Loucy (cell line): ENCODE data around the gene KRT2.

Source experiments
- CTCF ChIP-seq: fragments of 200-600 bp; sonication (generic); conservative IDR thresholded peaks from 2 replicates; pipeline ENCODE4 v1.5.1; 2014; ENCODE audit warnings: mild to moderate bottlenecking, antibody characterized with exemption, low read length
- EZH2phosphoT487 ChIP-seq: fragments of 200-600 bp; IDR thresholded peaks from 2 replicates; pipeline ENCODE4 v1.6.1; 2018; ENCODE audit warnings: antibody characterized with exemption, mild to moderate bottlenecking, moderate library complexity, borderline replicate concordance

GRCh38 chr12:52617403-52617785, 34.6 kb downstream of the KRT2 start:
- TF ChIP-seq CTCF, result no peak
- TF ChIP-seq EZH2phosphoT487, result no peak
